HG03439 (cell line): ENCODE data around the gene PHLDB2.

Experiments used
- ATAC-seq: cut with Tn5 transposase; IDR thresholded peaks from one replicate; pipeline ENCODE4 v1.9.1; 2021; ENCODE audit warnings: mild to moderate bottlenecking, moderate library complexity; ENCODE audit not compliant: unreplicated experiment

PHLDB2 gene

DNA sequence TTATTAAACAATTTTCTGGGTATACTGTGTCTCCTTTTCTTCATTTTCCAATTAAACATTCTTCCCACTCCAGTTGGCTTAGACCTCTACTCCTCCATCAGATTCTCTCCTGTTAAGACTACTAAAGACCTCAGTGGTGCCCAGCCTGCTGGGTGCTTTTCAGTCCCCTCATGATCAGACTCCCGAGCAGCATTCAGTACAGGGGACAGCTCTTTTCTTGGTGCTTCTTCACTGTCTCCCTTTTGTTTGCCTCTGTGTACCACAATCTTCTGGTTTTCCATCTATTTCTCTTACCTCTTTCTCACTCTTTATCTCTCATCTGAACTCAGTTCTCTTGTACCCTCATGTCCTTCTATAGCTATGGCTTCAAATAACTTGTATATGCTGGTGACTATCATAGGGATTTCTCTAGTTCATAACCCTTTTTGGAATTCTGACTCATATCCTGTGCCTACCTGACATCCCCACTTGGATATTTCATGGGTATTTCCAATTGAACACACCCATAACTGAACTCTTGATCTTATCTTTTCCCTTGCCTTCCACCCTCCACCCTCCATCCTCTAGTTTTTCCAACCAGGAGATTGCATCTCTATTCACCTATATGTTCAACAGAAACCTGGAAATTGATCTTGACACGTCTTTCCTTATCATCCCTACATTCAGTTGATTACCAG lies 64.2 kb downstream of the PHLDB2 start:
- no peak for ATAC-seq

- no peak for ATAC-seq
Observed at GRCh38 chr3:111923806-111924205, 64.7 kb downstream of the PHLDB2 start.

- ATAC-seq, result no peak
Observed at GRCh38 chr3:111924283-111924682, 65.2 kb downstream of the PHLDB2 start.

- no peak for ATAC-seq
Observed at GRCh38 chr3:111926266-111926676, 67.2 kb downstream of the PHLDB2 start.

DNA sequence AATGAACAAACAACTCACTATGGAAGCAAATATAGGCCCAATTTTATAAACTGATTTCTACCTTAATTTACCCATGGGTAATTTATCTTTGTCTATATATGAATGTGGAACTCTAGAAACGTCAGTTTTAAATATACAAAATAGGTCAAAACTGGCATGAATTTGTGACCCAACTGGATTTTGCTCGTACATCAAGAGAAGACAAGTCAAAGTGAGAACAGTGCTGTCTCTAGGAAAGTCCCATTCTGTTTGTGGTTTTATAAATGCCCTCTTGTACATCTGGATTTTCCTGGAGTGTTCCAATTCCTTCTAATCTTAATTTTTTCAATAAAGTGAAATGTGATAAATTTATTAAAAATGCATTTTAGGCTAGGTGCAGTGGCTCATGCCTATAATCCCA lies 69.5 kb downstream of the PHLDB2 start:
- no peak for ATAC-seq

- no peak for ATAC-seq
Observed at GRCh38 chr3:111929484-111929883, 70.4 kb downstream of the PHLDB2 start.

DNA sequence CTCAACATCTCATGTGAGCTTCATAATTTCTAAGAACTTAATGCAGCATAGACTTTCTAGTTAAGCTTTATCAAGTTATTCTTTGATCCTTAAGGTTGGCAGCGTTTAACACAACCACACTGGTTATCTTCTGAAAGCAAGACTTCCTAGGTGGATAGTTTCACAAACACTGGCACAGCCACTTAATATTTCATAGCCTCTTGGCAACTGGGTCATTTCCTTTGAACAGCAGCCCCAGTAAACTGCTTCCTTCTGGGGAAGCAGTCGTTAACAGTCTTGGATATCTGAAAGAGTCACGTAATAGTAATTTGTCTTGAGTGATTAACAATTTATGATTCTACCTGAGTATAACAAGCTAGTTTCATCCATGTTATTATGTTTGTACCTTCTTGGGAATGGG lies 73.9 kb downstream of the PHLDB2 start:
- ATAC-seq, result no peak

DNA sequence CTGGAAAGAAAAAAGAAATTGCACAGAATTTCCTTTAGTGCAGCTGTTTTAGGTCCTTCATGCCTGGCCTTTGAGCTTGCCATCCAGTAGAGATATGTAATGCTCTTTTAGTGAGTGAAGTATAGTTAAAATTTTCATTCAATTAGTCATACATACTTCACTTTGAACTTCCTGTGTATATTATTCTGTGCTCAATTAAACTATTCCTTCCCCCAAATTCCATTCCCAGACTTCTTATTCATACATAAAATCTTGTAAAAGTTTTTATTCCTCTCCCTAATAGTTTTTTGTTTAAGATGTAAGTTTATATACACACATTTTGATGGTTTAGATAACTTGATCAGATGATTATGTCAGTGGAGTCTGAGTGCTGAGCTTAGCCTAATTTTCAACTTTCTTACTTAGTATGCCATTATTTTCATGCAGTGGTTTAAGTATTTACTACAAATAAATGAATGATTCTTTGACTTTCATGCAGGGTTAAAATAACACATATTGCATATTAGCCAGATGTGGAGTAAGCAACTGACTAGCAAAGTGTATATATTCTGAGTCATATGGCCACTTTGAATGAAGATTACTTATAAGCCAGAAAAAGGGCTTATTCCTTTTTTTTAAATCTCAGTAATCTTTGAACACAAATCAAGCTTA lies 77.3 kb downstream of the PHLDB2 start:
- no peak for ATAC-seq

- ATAC-seq, result no peak
Observed at GRCh38 chr3:111936967-111937366, 77.9 kb downstream of the PHLDB2 start.

DNA sequence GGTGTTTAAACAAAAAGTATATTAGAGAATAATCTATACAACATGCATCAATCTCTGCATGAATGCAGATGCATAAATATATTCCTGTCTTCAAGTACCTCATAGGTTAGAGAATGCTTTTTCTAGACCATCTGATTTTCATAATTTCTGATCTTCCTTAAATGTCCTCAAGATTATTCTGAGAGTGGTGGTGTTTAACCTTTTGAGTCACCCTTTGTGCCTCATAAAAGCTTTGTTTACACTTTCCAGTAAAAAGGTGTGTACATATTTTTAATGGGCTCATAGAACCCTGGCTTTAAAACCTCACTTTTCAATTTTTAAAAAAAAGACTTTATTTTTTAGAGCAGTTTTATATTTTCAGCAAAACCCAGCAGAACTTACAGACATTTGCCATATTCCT lies 78.8 kb downstream of the PHLDB2 start:
- no peak for ATAC-seq

DNA sequence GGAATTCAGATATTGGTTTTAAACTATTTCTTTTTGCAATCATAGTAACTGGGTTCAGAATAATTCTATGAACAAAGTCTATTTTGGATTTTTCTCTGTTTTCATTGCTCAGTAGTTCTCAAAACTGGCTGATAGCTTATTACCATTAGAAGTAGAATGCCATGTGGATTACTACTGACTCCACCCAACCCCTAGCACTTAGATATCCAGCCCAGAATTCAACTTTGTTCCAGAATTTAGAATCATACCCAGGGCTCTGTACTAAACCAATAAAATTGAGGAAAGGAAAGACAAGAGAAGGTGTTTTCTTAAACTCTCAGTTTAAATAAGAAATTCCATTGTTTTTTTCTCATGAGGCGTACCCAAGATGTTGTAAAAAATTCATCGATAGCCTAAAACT lies 80.8 kb downstream of the PHLDB2 start:
- no peak for ATAC-seq

DNA sequence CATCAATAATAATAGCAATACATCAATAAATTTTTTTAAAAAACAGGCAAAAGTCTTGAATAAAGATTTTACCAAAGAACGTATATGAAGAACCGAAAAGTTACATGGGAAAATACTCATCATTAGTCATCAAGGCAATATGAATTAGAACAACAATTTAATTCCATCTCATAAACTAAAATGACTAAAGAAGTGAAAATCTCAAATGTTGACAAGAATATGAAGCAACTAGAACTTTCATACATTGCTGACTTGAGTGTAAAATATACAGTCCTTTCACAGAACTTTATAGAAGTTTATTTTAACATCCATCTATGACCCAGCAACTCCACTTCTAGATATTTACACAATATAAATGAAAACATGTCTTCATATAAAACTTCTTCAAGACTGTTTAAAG lies 84.5 kb downstream of the PHLDB2 start:
- no peak for ATAC-seq

- ATAC-seq, result no peak
Observed at GRCh38 chr3:111944372-111944771, 85.3 kb downstream of the PHLDB2 start.

GRCh38 chr3:111947231-111947630 lies 88.2 kb downstream of the PHLDB2 start:
- ATAC-seq, result no peak

- ATAC-seq, result no peak
Observed at GRCh38 chr3:111948786-111949185, 89.7 kb downstream of the PHLDB2 start.

DNA sequence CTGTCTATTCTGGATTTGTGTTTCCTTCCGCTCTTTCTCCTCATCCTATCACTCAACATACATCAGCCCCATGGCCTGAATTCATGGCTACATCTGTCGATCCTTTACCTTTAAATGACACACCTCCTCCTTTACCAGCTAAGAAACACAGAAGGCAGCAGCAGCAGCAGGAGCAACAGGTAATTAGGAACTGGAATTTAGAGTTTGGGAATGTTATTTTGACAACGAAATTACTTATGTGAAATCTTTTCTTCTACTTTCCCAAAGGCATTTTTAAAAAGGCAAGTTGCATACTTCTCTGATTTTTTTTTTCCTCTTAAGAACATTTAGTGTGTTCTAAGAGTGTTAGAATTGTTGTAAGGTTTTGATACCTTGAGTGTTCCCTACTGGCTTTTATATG lies 90.6 kb downstream of the PHLDB2 start:
- ATAC-seq, result no peak

GRCh38 chr3:111951032-111951431 lies 92.0 kb downstream of the PHLDB2 start:
- no peak for ATAC-seq

DNA sequence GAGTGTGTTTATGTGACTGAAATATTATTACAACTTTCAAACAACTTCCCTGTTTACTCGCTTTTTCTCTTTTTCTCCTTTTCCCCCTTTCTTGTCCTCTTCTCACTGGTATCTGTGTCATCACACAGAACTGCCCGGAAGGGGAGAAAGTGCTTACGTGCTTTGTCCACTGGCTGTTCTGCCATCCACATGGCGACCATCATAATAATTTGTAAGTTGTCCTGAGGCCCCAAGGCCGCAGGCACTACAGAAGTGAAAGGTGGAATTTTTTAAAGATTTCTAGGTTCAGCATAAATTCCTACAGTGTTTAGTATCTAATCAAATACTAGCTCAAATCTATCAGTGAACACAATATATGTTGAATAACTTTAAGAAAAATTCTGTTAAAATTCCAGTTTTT lies 93.0 kb downstream of the PHLDB2 start:
- ATAC-seq, result no peak

DNA sequence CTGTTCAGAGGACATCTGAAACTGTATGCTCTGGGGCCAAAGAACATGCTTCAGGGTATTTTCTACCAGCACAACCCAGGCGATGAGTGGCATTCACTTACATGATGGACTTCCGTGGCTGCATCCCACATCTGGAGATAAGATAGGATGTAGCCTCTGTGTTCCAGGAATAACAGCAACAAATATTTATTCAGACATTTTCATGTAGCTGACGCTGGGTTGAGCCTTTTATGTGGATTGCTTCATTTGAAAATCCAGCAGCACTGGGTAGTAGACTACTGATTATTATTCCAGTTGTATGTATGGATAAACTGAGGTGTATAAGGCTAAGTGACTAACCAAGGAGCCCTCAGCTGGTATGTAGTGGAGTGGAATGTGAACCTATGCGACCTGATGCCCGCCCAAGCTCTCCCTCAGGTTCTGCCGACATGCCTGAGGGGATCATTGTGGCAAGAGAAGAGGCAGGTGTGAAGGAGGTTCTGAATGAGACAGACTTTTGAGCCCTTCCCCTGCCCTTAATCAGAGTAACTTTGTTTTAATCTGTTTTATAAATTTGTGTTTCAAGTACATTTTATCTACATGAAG lies 93.9 kb downstream of the PHLDB2 start:
- no peak for ATAC-seq

DNA sequence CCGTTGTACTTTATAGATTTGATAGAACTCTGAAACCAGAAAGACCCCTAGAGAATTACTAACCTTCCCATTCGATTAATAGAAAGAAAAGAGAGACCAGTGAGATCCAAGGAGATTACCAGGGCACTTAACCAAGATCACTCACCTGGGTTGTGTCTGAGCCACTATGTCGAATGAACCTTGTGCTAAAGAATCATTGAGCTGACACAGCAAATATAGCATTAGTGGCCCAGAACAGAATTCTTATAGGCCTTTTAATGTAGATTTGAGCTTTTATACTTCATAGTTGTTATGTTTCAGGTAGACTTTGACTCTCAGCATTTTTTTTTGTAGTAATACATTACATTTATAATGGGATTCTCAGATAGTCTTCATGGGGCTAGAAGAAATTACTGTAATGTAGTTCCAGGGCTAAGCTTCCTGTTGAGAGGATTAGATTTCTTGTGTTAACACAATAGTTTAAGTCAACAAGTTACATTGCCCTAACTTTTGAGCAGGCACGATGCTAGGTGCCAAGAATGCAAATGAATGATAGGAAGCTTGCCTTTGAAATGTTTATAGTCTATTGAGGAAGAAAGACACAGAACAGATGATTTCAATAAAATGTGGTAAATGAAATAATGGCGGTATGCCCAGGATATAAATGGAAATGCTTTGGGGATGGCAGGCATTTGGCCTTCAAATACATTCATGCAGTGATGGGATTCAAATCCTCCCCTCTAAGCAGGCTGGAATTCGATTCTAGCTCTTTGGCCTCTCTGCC lies 95.3 kb downstream of the PHLDB2 start:
- no peak for ATAC-seq

GRCh38 chr3:111955876-111956275 lies 96.8 kb downstream of the PHLDB2 start:
- no peak for ATAC-seq

GRCh38 chr3:111956449-111956848 lies 97.4 kb downstream of the PHLDB2 start:
- no peak for ATAC-seq
